Smooth muscle cell (in vitro differentiated cells): ENCODE results near the gene RHOU. TPM values are rescaled to one million over a fixed set of nuclear protein-coding genes. Genes with fewer than 3 reads are reported as not detected.

Source experiments
- DNase-seq: peaks from one replicate; lab custom pipeline; 2025; ENCODE audit not compliant: unreplicated experiment; lab: John Stamatoyannopoulos, UW
- H2AFZ ChIP-seq: fragments of 200-600 bp; sonication (generic); 2 replicates; pipeline ENCODE4 v1.6.0; 2016; ENCODE audit warnings: antibody characterized with exemption, low read depth, mild to moderate bottlenecking
- H3F3A ChIP-seq: fragments of 200-600 bp; sonication (generic); 2 replicates; pipeline ENCODE4 v1.6.0; 2017; ENCODE audit warnings: antibody characterized with exemption, low read depth
- H3K27ac ChIP-seq: fragments of 200-600 bp; sonication (generic); 2 replicates; pipeline ENCODE4 v1.5.1; 2016; ENCODE audit warnings: low read depth, mild to moderate bottlenecking
- H3K27me3 ChIP-seq: fragments of 200-600 bp; sonication (generic); 2 replicates; pipeline ENCODE4 v1.6.1; 2016; ENCODE audit warnings: low read depth, mild to moderate bottlenecking
- H3K36me3 ChIP-seq: fragments of 200-600 bp; sonication (generic); 2 replicates; pipeline ENCODE4 v1.5.1; 2016; ENCODE audit warnings: low read depth
- H3K4me1 ChIP-seq: fragments of 200-600 bp; sonication (generic); 2 replicates; pipeline ENCODE4 v1.5.1; 2016; ENCODE audit warnings: low read depth
- H3K4me2 ChIP-seq: fragments of 200-600 bp; sonication (generic); 2 replicates; pipeline ENCODE4 v1.6.0; 2016; ENCODE audit warnings: mild to moderate bottlenecking
- H3K4me3 ChIP-seq: fragments of 200-600 bp; sonication (generic); 2 replicates; pipeline ENCODE4 v1.5.1; 2016; ENCODE audit warnings: mild to moderate bottlenecking
- H3K79me2 ChIP-seq: fragments of 200-600 bp; sonication (generic); 2 replicates; pipeline ENCODE4 v1.6.0; 2016; ENCODE audit warnings: low read depth, mild to moderate bottlenecking
- H3K9ac ChIP-seq: fragments of 200-600 bp; sonication (generic); 2 replicates; pipeline ENCODE4 v1.6.0; 2016; ENCODE audit warnings: low read depth
- H3K9me3 ChIP-seq: fragments of 200-600 bp; sonication (generic); replicated peaks from 2 replicates; pipeline ENCODE4 v1.5.1; 2016; ENCODE audit warnings: low read depth
- H4K20me1 ChIP-seq: fragments of 200-600 bp; sonication (generic); 2 replicates; pipeline ENCODE4 v1.6.0; 2016; ENCODE audit warnings: low read depth
- CTCF ChIP-seq: fragments of 200-600 bp; sonication (generic); IDR thresholded peaks from 2 replicates; pipeline ENCODE4 v1.5.1; 2017; ENCODE audit warnings: borderline replicate concordance, mild to moderate bottlenecking, antibody characterized with exemption; ENCODE audit not compliant: insufficient read depth, poor library complexity, severe bottlenecking
- WGBS: methylation state at CpG from one replicate; pipeline ENCODE4 v1.1.7; 2016; ENCODE audit warnings: low lambda C conversion rate; 5-methylcytosine and 5-hydroxymethylcytosine counted together
- polyA plus RNA-seq: library from polyadenylated mRNA; unstranded; fragments of >200 nt; fragmentation: Nextera tagmentation; extraction: Ambion mirVana; gene quantifications from 2 replicates; pipeline ENCODE4 v1.2.1, GENCODE V29; 2016
- total RNA-seq: library from RNA; depleted of rRNA; stranded (reverse); fragments of >200 nt; gene quantifications from 2 replicates; pipeline ENCODE4 v1.2.3, GENCODE V29; 2014

Gene RHOU
- total and polyA plus RNA-seq, 2 experiments from 2014 or later, result 25.8 to 50.6 TPM

GRCh38 chr1:228791791-228792190 is 56.5 kb downstream of the RHOU start:
- H3K27me3 ChIP-seq, result no peaks in the 10 kb centered on the region
- no peak overlapping the region for H2AFZ ChIP-seq
- H3K36me3 ChIP-seq, result no peaks in the 10 kb centered on the region
- no peaks in the 10 kb centered on the region for H3K9me3 ChIP-seq
- no peak for DNase-seq
- H3K9ac ChIP-seq, result no peak overlapping the region
- no peaks in the 10 kb centered on the region for H3K4me1 ChIP-seq
- H3F3A ChIP-seq, result peaks cover 7% of the 10 kb centered on the region
- TF ChIP-seq CTCF, result no peak
- WGBS, result 72% methylated on average over 3 of the region's 3 CpGs
- H3K4me3 ChIP-seq, result no peak overlapping the region
- no peak overlapping the region for H3K4me2 ChIP-seq
- H3K27ac ChIP-seq, result no peak overlapping the region
- H4K20me1 ChIP-seq, result no peaks in the 10 kb centered on the region
- H3K79me2 ChIP-seq, result no peaks in the 10 kb centered on the region

- no peak overlapping the region for H3K9ac ChIP-seq
- peaks cover 7% of the 10 kb centered on the region for H3F3A ChIP-seq
- H3K27me3 ChIP-seq, result no peaks in the 10 kb centered on the region
- WGBS, result 86% methylated on average over 3 of the region's 3 CpGs
- H3K79me2 ChIP-seq, result no peaks in the 10 kb centered on the region
- no peak overlapping the region for H3K27ac ChIP-seq
- no peak for TF ChIP-seq CTCF
- no peaks in the 10 kb centered on the region for H3K4me1 ChIP-seq
- H3K9me3 ChIP-seq, result no peaks in the 10 kb centered on the region
- no peak overlapping the region for H2AFZ ChIP-seq
- DNase-seq, result no peak
- H3K36me3 ChIP-seq, result no peaks in the 10 kb centered on the region
- no peaks in the 10 kb centered on the region for H4K20me1 ChIP-seq
- H3K4me2 ChIP-seq, result no peak overlapping the region
- H3K4me3 ChIP-seq, result no peak overlapping the region
These were observed 57.3 kb downstream of the RHOU start for GRCh38 chr1:228792601-228793000.

- Histone ChIP-seq H3K4me1 (no peaks in the 10 kb centered on the region), H3K36me3 (no peaks in the 10 kb centered on the region), H3K27me3 (no peaks in the 10 kb centered on the region), H3F3A (peaks cover 7% of the 10 kb centered on the region), H3K79me2 (no peaks in the 10 kb centered on the region), H2AFZ (no peak overlapping the region), H3K9ac (no peak overlapping the region), H4K20me1 (no peaks in the 10 kb centered on the region), H3K9me3 (no peaks in the 10 kb centered on the region), H3K4me3 (no peak overlapping the region), H3K27ac (no peak overlapping the region), H3K4me2 (no peak overlapping the region)
- TF ChIP-seq CTCF, result no peak
- no peak for DNase-seq
- 84% methylated on average over 2 of the region's 2 CpGs for WGBS
These were observed 57.8 kb downstream of the RHOU start for GRCh38 chr1:228793032-228793431.

GRCh38 chr1:228794173-228794572 is 58.9 kb downstream of the RHOU start:
- no peaks in the 10 kb centered on the region for H3K36me3 ChIP-seq
- no peak overlapping the region for H3K4me3 ChIP-seq
- 75% methylated on average over 1 of the region's 1 CpG for WGBS
- H3K4me1 ChIP-seq, result no peaks in the 10 kb centered on the region
- no peaks in the 10 kb centered on the region for H3K27me3 ChIP-seq
- no peak overlapping the region for H3K27ac ChIP-seq
- TF ChIP-seq CTCF, result no peak
- H2AFZ ChIP-seq, result no peak overlapping the region
- no peak overlapping the region for H3K9ac ChIP-seq
- no peaks in the 10 kb centered on the region for H3K79me2 ChIP-seq
- H4K20me1 ChIP-seq, result no peaks in the 10 kb centered on the region
- no peaks in the 10 kb centered on the region for H3K9me3 ChIP-seq
- peaks cover 7% of the 10 kb centered on the region for H3F3A ChIP-seq
- DNase-seq, result no peak
- H3K4me2 ChIP-seq, result no peak overlapping the region
